ENCODE results near the gene ZFC3H1. TPM values are rescaled to one million over a fixed set of nuclear protein-coding genes. Genes with fewer than 3 reads are reported as not detected.

ZFC3H1 gene
- polyA plus RNA-seq, 1 donor (not counting 4 experiments of a cell fraction or from before 2014, with no cell fraction given) = 56.3 TPM

GRCh38 chr12:71655495-71655894 is 8.2 kb downstream of the ZFC3H1 start:
- H3K27me3 ChIP-seq (ENCODE audit: control insufficient read depth, extremely low read depth, insufficient read depth, low read length) = no peaks in the 10 kb centered on the region
- no peaks in the 10 kb centered on the region for H4K20me1 ChIP-seq (ENCODE audit: control insufficient read depth, extremely low read depth, insufficient read depth, low read length)
- no peak overlapping the region for H3K4me2 ChIP-seq (ENCODE audit: control insufficient read depth, extremely low read depth, insufficient read depth, low read depth, low read length)
- TF ChIP-seq EZH2 (IDR thresholded peaks at IDR 0.05; ENCODE audit: low read length) = no peak
- no peak for TF ChIP-seq CTCF (optimal IDR thresholded peaks at IDR 0.05 in 1 of 3, IDR thresholded peaks at IDR 0.05 in 1 of 3, conservative IDR thresholded peaks at IDR 0.05 in 1 of 3; ENCODE audit: extremely low read depth in 1 of 3, insufficient read depth in 2 of 3, low read length in 3 of 3)
- peaks cover 2% of the 10 kb centered on the region for H3K4me1 ChIP-seq (ENCODE audit: control insufficient read depth, extremely low read depth, insufficient read depth, low read length)
- no peaks in the 10 kb centered on the region for H3K9me3 ChIP-seq (ENCODE audit: control insufficient read depth, low read depth, low read length)
- FAIRE-seq = no peak
- H3K4me3 ChIP-seq (ENCODE audit: control insufficient read depth in 2 of 3, extremely low read depth in 1 of 3, insufficient read depth in 2 of 3, low read depth in 1 of 3, low read length in 3 of 3) = no peak overlapping the region
- no peak overlapping the region for H3K9ac ChIP-seq (ENCODE audit: control insufficient read depth, extremely low read depth, insufficient read depth, low read length)
- no peaks in the 10 kb centered on the region for H3K9me1 ChIP-seq (ENCODE audit: control insufficient read depth, extremely low read depth, insufficient read depth, low read length)
- H3K79me2 ChIP-seq (ENCODE audit: control insufficient read depth, insufficient read depth, low read length) = peaks cover 92% of the 10 kb centered on the region
- DNase-seq (ENCODE audit: low read depth, low spot score) = no peak
- H2AFZ ChIP-seq (ENCODE audit: control insufficient read depth, low read length) = no peak overlapping the region
- dilution Hi-C loops (cut with MboI; ENCODE audit: extremely low pct_ligation_motif_present, low sequenced_read_pairs) = no loop called here
- no peak overlapping the region for H3K27ac ChIP-seq (ENCODE audit: control insufficient read depth, insufficient read depth, low read length)
- H3K36me3 ChIP-seq (ENCODE audit: control insufficient read depth in 2 of 2, extremely low read depth in 1 of 2, insufficient read depth in 2 of 2, low read length in 2 of 2) = peaks cover 9 to 15% of the 10 kb centered on the region in 2 experiments

- Histone ChIP-seq H3K9ac (ENCODE audit: control insufficient read depth, extremely low read depth, insufficient read depth, low read length) (no peak overlapping the region), H3K4me1 (ENCODE audit: control insufficient read depth, extremely low read depth, insufficient read depth, low read length) (peaks cover 2% of the 10 kb centered on the region), H3K27me3 (ENCODE audit: control insufficient read depth, extremely low read depth, insufficient read depth, low read length) (no peaks in the 10 kb centered on the region), H3K27ac (ENCODE audit: control insufficient read depth, insufficient read depth, low read length) (no peak overlapping the region), H3K4me2 (ENCODE audit: control insufficient read depth, extremely low read depth, insufficient read depth, low read depth, low read length) (no peak overlapping the region), H4K20me1 (ENCODE audit: control insufficient read depth, extremely low read depth, insufficient read depth, low read length) (no peaks in the 10 kb centered on the region), H3K9me1 (ENCODE audit: control insufficient read depth, extremely low read depth, insufficient read depth, low read length) (no peaks in the 10 kb centered on the region), H3K79me2 (ENCODE audit: control insufficient read depth, insufficient read depth, low read length) (peaks cover 91% of the 10 kb centered on the region), H3K36me3 (ENCODE audit: control insufficient read depth in 2 of 2, extremely low read depth in 1 of 2, insufficient read depth in 2 of 2, low read length in 2 of 2) (peaks cover 8 to 17% of the 10 kb centered on the region in 2 experiments), H3K4me3 (ENCODE audit: control insufficient read depth in 2 of 3, extremely low read depth in 1 of 3, insufficient read depth in 2 of 3, low read depth in 1 of 3, low read length in 3 of 3) (no peak overlapping the region), H2AFZ (ENCODE audit: control insufficient read depth, low read length) (no peak overlapping the region), H3K9me3 (ENCODE audit: control insufficient read depth, low read depth, low read length) (no peaks in the 10 kb centered on the region)
- DNase-seq (ENCODE audit: low read depth, low spot score) (no peak), FAIRE-seq (no peak)
- TF ChIP-seq CTCF (optimal IDR thresholded peaks at IDR 0.05 in 1 of 3, IDR thresholded peaks at IDR 0.05 in 1 of 3, conservative IDR thresholded peaks at IDR 0.05 in 1 of 3; ENCODE audit: extremely low read depth in 1 of 3, insufficient read depth in 2 of 3, low read length in 3 of 3) (no peak), EZH2 (IDR thresholded peaks at IDR 0.05; ENCODE audit: low read length) (no peak)
- dilution Hi-C loops (cut with MboI; ENCODE audit: extremely low pct_ligation_motif_present, low sequenced_read_pairs) = no loop called here
Observed at GRCh38 chr12:71654200-71654599, 9.4 kb downstream of the ZFC3H1 start.

Measured in keratinocyte (primary cell).